Activated CD4-positive, alpha-beta memory T cell treated with anti-CD3 and anti-CD28 coated beads, Interleukin-2, amount 10 ng/mL, durations not matched to agents 7 days and 5 days (primary cell): ENCODE results near the gene XPNPEP2. TPM values are rescaled to one million over a fixed set of nuclear protein-coding genes. Genes with fewer than 3 reads are reported as not detected.

Source experiments
- CTCF ChIA-PET: fragments of 350-600 bp; sonication (Branson Sonifier 250); formaldehyde crosslinking; loops from one replicate; lab custom pipeline; 2021; ENCODE audit warnings: antibody characterized with exemption, inconsistent platforms; lab: Charles Lee
- POLR2A ChIA-PET: fragments of 350-600 bp; sonication (Branson Sonifier 250); formaldehyde crosslinking; loops from one replicate; lab custom pipeline; 2021; ENCODE audit warnings: antibody characterized with exemption; lab: Charles Lee
- DNase-seq: peaks from one replicate; pipeline ENCODE4 v3.0.0-alpha.2; 2020
- H3K27ac Mint-ChIP-seq: one replicate; pipeline ENCODE4 v1.8.0; 2021; ENCODE audit warnings: mild to moderate bottlenecking, mixed read lengths
- H3K27me3 Mint-ChIP-seq: one replicate; pipeline ENCODE4 v1.8.0; 2021; ENCODE audit warnings: mixed read lengths
- H3K36me3 Mint-ChIP-seq: one replicate; pipeline ENCODE4 v1.8.0; 2021; ENCODE audit warnings: low read depth, mixed read lengths
- H3K4me1 Mint-ChIP-seq: one replicate; pipeline ENCODE4 v1.8.0; 2021; ENCODE audit warnings: mixed read lengths
- H3K4me3 Mint-ChIP-seq: one replicate; pipeline ENCODE4 v1.8.0; 2021; ENCODE audit warnings: mild to moderate bottlenecking, mixed read lengths
- H3K9me3 Mint-ChIP-seq: one replicate; pipeline ENCODE4 v1.8.0; 2021; ENCODE audit warnings: mixed read lengths
- total RNA-seq, 2 experiments: library from RNA; stranded (reverse); gene quantifications; one replicate each; pipeline ENCODE4 v1.2.3, GENCODE V29; 2021

The XPNPEP2 gene
- total RNA-seq, 2 experiments from 2014 or later, result 1.7 to 2.1 TPM

DNA sequence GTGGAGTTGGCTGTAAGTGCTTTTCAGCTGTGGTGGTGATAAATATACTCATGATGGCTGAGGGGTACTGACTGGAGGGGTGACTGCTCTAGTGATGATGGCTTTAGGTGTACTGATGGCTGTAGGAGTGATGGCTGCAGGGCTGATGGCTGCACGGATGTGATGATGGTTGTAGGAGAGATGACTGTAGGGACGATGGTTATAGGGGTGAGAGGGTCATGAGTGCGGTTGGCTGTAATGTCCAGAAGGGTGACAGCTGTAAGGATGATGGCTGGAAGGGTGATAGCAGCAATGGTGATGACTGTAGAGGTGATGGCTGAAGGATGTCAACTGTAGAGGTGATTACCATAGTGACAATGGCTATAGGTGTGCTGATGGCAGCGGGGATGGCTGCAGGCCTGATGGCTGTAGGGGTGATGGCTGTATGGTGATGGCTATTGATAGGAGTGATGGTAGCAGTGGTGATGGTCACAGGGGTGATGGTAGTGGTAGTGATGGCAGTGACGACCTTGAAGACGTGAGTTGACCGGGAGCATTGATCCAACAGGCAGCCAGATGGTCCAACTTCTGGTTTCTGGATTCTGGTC, 40.4 kb downstream of the XPNPEP2 start:
- no peaks in the 10 kb centered on the region for H3K9me3 Mint-ChIP-seq
- ChIA-PET CTCF (interaction anchor here (0.8 to 5.6 kb wide), 7 partner anchors 9 to 54 kb away, joined by 3 to 38 read pairs (median 17); no protein-coding TSS in a partner anchor), POLR2A (interaction anchor here (1.4 to 20.1 kb wide), 8 partner anchors 9 to 307 kb away, joined by 3 to 354 read pairs (median 64); partner anchors contain the start of gene XPNPEP2)
- H3K27me3 Mint-ChIP-seq, result no peaks in the 10 kb centered on the region
- H3K4me3 Mint-ChIP-seq, result peak overlapping the region; percentile 81
- peak overlapping the region; percentile 92 for H3K27ac Mint-ChIP-seq
- H3K36me3 Mint-ChIP-seq, result peaks cover 48% of the 10 kb centered on the region
- peaks cover 58% of the 10 kb centered on the region for H3K4me1 Mint-ChIP-seq
- no peak for DNase-seq

DNA sequence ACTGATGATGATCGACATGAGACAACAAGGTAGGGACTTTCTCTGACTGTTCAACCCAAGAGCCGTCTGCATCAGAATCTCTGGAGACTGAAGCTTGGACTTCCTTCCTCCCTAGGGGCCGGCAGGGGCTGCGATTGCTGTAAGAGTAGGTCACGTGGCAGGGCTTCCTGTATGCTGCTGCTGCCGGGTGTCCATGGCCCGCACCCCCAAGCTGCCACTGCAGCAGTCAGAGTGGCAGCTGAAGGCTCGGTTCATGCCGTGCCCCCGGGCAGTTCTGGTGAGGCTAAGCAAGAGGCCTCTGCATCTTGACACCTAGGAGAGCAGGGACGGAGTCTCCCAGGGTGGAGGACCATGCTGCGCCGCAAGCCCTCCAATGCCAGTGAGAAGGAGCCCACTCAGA, 41.0 kb downstream of the XPNPEP2 start, which contains the start of gene SASH3:
Gene SASH3 (plus strand): TSS at position 203 of the 400 bp plus-strand sequence. CDS start 149 bp downstream, at position 352.
- peaks cover 53% of the 10 kb centered on the region for H3K36me3 Mint-ChIP-seq
- POLR2A ChIA-PET, result interaction anchor here (0.8 to 20.1 kb wide), 8 partner anchors 10 to 306 kb away, joined by 3 to 354 read pairs (median 64); partner anchors contain the start of gene XPNPEP2
- CTCF ChIA-PET, result interaction anchor here (1.3 to 5.6 kb wide), 6 partner anchors 10 to 102 kb away, joined by 3 to 38 read pairs (median 26); no protein-coding TSS in a partner anchor
- H3K27me3 Mint-ChIP-seq, result no peaks in the 10 kb centered on the region
- H3K9me3 Mint-ChIP-seq, result no peaks in the 10 kb centered on the region
- peak within 1 kb of the TSS; percentile 92 for H3K27ac Mint-ChIP-seq
- H3K4me3 Mint-ChIP-seq, result peak within 1 kb of the TSS; percentile 81
- DNase-seq, result peak; percentile 81
- peaks cover 59% of the 10 kb centered on the region for H3K4me1 Mint-ChIP-seq

GRCh38 chrX:129780441-129781105, 41.8 kb downstream of the XPNPEP2 start:
- Mint-ChIP-seq H3K36me3 (peaks cover 60% of the 10 kb centered on the region), H3K27me3 (no peaks in the 10 kb centered on the region), H3K9me3 (no peaks in the 10 kb centered on the region), H3K4me1 (peaks cover 58% of the 10 kb centered on the region), H3K27ac (peak overlapping the region; percentile 92), H3K4me3 (peak overlapping the region; percentile 81)
- ChIA-PET POLR2A (interaction anchor here (0.5 to 20.1 kb wide), 12 partner anchors 11 to 488 kb away, joined by 3 to 354 read pairs (median 22); partner anchors contain the start of genes APLN, XPNPEP2 and ZNF280C), CTCF (interaction anchor here (1.3 to 5.6 kb wide), 11 partner anchors 10 to 280 kb away, joined by 3 to 38 read pairs (median 7); partner anchors contain the start of gene APLN)
- no peak for DNase-seq

DNA sequence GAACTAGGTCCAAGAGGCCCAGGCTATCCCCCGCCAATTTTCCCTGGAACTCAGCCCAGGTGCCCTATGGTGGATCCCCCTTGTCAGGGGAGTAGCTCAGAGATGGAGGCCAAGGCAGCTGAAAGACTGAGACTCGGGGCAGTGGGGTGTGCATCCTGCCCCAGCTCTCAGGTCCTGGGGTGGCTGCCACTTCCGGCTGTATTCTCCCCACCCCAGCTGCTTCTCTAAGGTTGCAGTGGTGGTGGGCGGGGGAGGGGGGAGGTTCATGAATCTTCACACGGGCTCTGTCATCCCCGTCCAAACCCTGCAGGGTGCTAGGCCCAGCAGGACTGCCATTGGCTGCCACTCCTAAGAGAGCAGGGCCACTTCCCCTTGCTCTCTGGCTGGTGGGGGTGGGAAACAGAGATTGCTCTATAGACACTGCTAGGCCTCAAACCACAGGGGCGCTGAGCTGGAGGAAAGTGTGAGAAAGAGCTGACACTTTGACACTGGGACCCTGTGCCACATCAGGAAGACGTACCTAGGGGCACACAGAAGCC, 42.4 kb downstream of the XPNPEP2 start:
- peak overlapping the region; percentile 81 for H3K4me3 Mint-ChIP-seq
- H3K27ac Mint-ChIP-seq, result peak overlapping the region; percentile 92
- peaks cover 66% of the 10 kb centered on the region for H3K36me3 Mint-ChIP-seq
- ChIA-PET POLR2A (interaction anchor here (0.5 to 20.1 kb wide), 15 partner anchors 11 to 487 kb away, joined by 3 to 354 read pairs (median 10); partner anchors contain the start of genes APLN, XPNPEP2 and ZNF280C), CTCF (interaction anchor here (0.8 to 5.6 kb wide), 14 partner anchors 11 to 279 kb away, joined by 3 to 38 read pairs (median 4); partner anchors contain the start of gene APLN)
- peaks cover 62% of the 10 kb centered on the region for H3K4me1 Mint-ChIP-seq
- DNase-seq, result peak; percentile 89
- H3K9me3 Mint-ChIP-seq, result no peaks in the 10 kb centered on the region
- no peaks in the 10 kb centered on the region for H3K27me3 Mint-ChIP-seq

- H3K9me3 Mint-ChIP-seq, result no peaks in the 10 kb centered on the region
- H3K27me3 Mint-ChIP-seq, result no peaks in the 10 kb centered on the region
- no peak for DNase-seq
- ChIA-PET POLR2A (interaction anchor here (0.8 to 20.1 kb wide), 14 partner anchors 12 to 277 kb away, joined by 3 to 354 read pairs (median 10); partner anchors contain the start of genes APLN, UTP14A and XPNPEP2), CTCF (interaction anchor here (0.8 to 5.6 kb wide), 15 partner anchors 12 to 279 kb away, joined by 3 to 38 read pairs (median 5); partner anchors contain the start of gene APLN)
- peaks cover 61% of the 10 kb centered on the region for H3K4me1 Mint-ChIP-seq
- H3K27ac Mint-ChIP-seq, result peak overlapping the region; percentile 92
- peak overlapping the region; percentile 81 for H3K4me3 Mint-ChIP-seq
- peaks cover 70% of the 10 kb centered on the region for H3K36me3 Mint-ChIP-seq
These were observed 43.1 kb downstream of the XPNPEP2 start for GRCh38 chrX:129781680-129782495.

GRCh38 chrX:129782706-129783105, 43.9 kb downstream of the XPNPEP2 start:
- ChIA-PET POLR2A (interaction anchor here (1.3 to 20.1 kb wide), 9 partner anchors 11 to 123 kb away, joined by 4 to 354 read pairs (median 47); partner anchors contain the start of genes UTP14A and XPNPEP2), CTCF (interaction anchor here (1.1 to 5.6 kb wide), 10 partner anchors 9 to 145 kb away, joined by 3 to 38 read pairs (median 6); no protein-coding TSS in a partner anchor)
- no peaks in the 10 kb centered on the region for H3K9me3 Mint-ChIP-seq
- H3K36me3 Mint-ChIP-seq, result peaks cover 78% of the 10 kb centered on the region
- no peaks in the 10 kb centered on the region for H3K27me3 Mint-ChIP-seq
- peak overlapping the region; percentile 92 for H3K27ac Mint-ChIP-seq
- peak overlapping the region; percentile 81 for H3K4me3 Mint-ChIP-seq
- peaks cover 62% of the 10 kb centered on the region for H3K4me1 Mint-ChIP-seq
- DNase-seq, result no peak

DNA sequence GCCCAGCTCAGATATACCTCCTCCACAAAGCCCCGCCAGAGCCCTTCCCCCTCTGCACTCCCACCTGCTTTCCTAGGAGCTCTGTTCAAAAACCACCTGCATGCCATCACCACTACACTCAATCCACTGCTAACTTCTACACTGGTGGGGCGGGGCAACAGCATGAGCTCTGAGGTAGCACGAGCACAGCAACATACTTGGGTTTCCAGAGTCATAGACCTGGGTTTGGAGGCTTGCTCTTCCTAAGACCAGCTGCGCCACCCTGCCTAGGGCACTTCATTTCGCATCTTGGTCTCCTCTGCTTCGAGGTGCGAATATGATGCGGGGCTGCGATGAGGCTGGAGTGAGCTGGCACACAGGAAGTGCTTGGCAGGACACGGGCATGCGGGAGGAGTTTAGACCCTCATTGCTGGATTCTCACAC, 44.5 kb downstream of the XPNPEP2 start:
- Mint-ChIP-seq H3K36me3 (peaks cover 80% of the 10 kb centered on the region), H3K27ac (peak overlapping the region; percentile 67), H3K4me3 (peak overlapping the region; percentile 81), H3K27me3 (no peaks in the 10 kb centered on the region), H3K9me3 (no peaks in the 10 kb centered on the region), H3K4me1 (peaks cover 57% of the 10 kb centered on the region)
- DNase-seq, result no peak
- CTCF ChIA-PET, result interaction anchor here (1.1 to 5.6 kb wide), 9 partner anchors 10 to 146 kb away, joined by 3 to 38 read pairs (median 6); no protein-coding TSS in a partner anchor
- POLR2A ChIA-PET, result interaction anchor here (0.8 to 20.1 kb wide), 9 partner anchors 10 to 123 kb away, joined by 3 to 354 read pairs (median 47); partner anchors contain the start of genes UTP14A and XPNPEP2

- H3K9me3 Mint-ChIP-seq, result no peaks in the 10 kb centered on the region
- peak overlapping the region; percentile 67 for H3K27ac Mint-ChIP-seq
- H3K27me3 Mint-ChIP-seq, result no peaks in the 10 kb centered on the region
- H3K4me1 Mint-ChIP-seq, result peaks cover 51% of the 10 kb centered on the region
- CTCF ChIA-PET, result interaction anchor here (0.7 to 5.6 kb wide), 4 partner anchors 11 to 28 kb away, joined by 3 to 38 read pairs (median 20); no protein-coding TSS in a partner anchor
- POLR2A ChIA-PET, result interaction anchor here (5.3 to 20.1 kb wide), 5 partner anchors 9 to 47 kb away, joined by 47 to 354 read pairs (median 202); partner anchors contain the start of gene XPNPEP2
- H3K36me3 Mint-ChIP-seq, result peaks cover 83% of the 10 kb centered on the region
- DNase-seq, result no peak
- peak overlapping the region; percentile 81 for H3K4me3 Mint-ChIP-seq
These were observed 45.6 kb downstream of the XPNPEP2 start for GRCh38 chrX:129784371-129784770.

GRCh38 chrX:129785160-129785947, 46.6 kb downstream of the XPNPEP2 start:
- H3K4me1 Mint-ChIP-seq, result peaks cover 51% of the 10 kb centered on the region
- H3K36me3 Mint-ChIP-seq, result peaks cover 80% of the 10 kb centered on the region
- H3K27ac Mint-ChIP-seq, result peak overlapping the region; percentile 75
- peak overlapping the region; percentile 68 for H3K4me3 Mint-ChIP-seq
- CTCF ChIA-PET, result interaction anchor here (0.7 kb wide), 1 partner anchor 29 kb away, joined by 3 read pairs; no protein-coding TSS in a partner anchor
- H3K27me3 Mint-ChIP-seq, result no peaks in the 10 kb centered on the region
- POLR2A ChIA-PET, result interaction anchor here (0.7 to 20.1 kb wide), 5 partner anchors 8 to 32 kb away, joined by 4 to 229 read pairs (median 82); no protein-coding TSS in a partner anchor
- no peaks in the 10 kb centered on the region for H3K9me3 Mint-ChIP-seq
- DNase-seq, result no peak

GRCh38 chrX:129786210-129786651, 47.5 kb downstream of the XPNPEP2 start:
- no peak for DNase-seq
- peak overlapping the region; percentile 68 for H3K4me3 Mint-ChIP-seq
- ChIA-PET CTCF (interaction anchor here (0.7 to 1.6 kb wide), 2 partner anchors 37 to 59 kb away, joined by 3 to 5 read pairs; no protein-coding TSS in a partner anchor), POLR2A (interaction anchor here (1.6 to 20.1 kb wide), 3 partner anchors 7 to 27 kb away, joined by 7 to 229 read pairs (median 9); no protein-coding TSS in a partner anchor)
- peaks cover 54% of the 10 kb centered on the region for H3K4me1 Mint-ChIP-seq
- no peaks in the 10 kb centered on the region for H3K9me3 Mint-ChIP-seq
- peaks cover 80% of the 10 kb centered on the region for H3K36me3 Mint-ChIP-seq
- H3K27me3 Mint-ChIP-seq, result no peaks in the 10 kb centered on the region
- H3K27ac Mint-ChIP-seq, result peak overlapping the region; percentile 75
